ENCODE results near the gene SULF2. TPM values are rescaled to one million over a fixed set of nuclear protein-coding genes. Genes with fewer than 3 reads are reported as not detected.
A peak's percentile ranks its signal among the peaks of the same experiment; 100 is the strongest.

Gene SULF2
- total and polyA plus RNA-seq, 2 of the 4 experiments (the other 2 are of a cell fraction), result 0.54 to 0.77 TPM

DNA sequence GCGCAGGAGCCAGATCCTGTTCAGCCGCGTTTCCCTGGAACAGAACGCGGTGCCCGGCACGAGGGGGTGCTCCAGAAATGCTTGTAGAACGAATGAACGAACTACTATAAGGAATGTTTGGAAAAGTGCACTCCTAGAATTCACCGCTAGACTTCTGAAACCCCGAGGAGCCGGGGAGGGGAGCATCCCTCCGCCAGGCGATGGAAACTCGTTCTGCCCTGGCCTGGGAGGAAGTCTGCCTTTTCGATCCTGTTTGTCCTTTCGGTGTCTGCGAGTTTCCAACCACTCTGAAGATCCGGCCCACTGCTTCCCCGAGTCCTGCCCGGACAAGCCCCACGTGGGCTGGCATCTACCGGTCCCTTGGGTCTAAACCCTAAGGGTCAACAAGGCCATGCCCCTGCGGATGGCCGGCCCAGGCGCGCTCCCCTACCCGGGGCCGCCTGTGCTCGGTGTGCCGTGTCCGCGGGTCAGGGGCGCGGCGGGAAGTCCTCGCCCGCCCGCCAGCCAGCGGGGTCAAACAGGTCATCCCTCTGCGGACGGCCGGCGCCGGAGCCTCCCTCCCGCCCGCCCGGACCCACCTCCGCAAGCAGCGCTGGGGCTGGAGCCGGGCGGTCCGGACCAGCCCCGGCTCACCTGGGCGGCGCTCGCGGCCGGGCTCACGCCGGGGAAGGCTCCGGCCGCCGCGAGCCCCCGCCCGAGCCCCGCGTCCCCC is 526 bp downstream of the SULF2 start:
- Histone ChIP-seq H3K14ac (replicated peaks; ENCODE audit: low read depth, low read length) (no peak overlapping the region), H3K9me3 (ENCODE audit: control insufficient read depth, insufficient read depth, low read length) (no peaks in the 10 kb centered on the region), H3K4ac (ENCODE audit: low read depth, low read length) (no peak overlapping the region), H3K18ac (ENCODE audit: low read depth, low read length) (no peak overlapping the region), H3K9ac (ENCODE audit: low read depth, low read length) (no peak overlapping the region; the same call in 1 of the 2 replicates), H3K27ac (ENCODE audit: insufficient read depth, low read length) (no peak overlapping the region), H3K9me1 (ENCODE audit: insufficient read depth, low read length) (no peaks in the 10 kb centered on the region), H3K23ac (ENCODE audit: low read depth, low read length) (no peak overlapping the region), H3K56ac (ENCODE audit: extremely low read depth, insufficient read depth, low read length) (no peak overlapping the region), H3K36me3 (ENCODE audit: control insufficient read depth, insufficient read depth, low read length) (no peaks in the 10 kb centered on the region), H4K20me1 (ENCODE audit: insufficient read depth, low read length) (no peaks in the 10 kb centered on the region), H2BK5ac (ENCODE audit: low read depth, low read length, poor library complexity, severe bottlenecking) (no peak overlapping the region), H3K27me3 (ENCODE audit: control insufficient read depth, insufficient read depth, low read length) (peaks cover 49% of the 10 kb centered on the region), H2BK20ac (ENCODE audit: low read depth, low read length) (no peak overlapping the region), H4K91ac (ENCODE audit: insufficient read depth, low read depth, low read length) (no peak overlapping the region), H2AK9ac (replicated peaks; ENCODE audit: low read depth, low read length, poor library complexity) (no peak overlapping the region), H4K8ac (ENCODE audit: low read depth in 2 of 2, low read length in 2 of 2) (no peak overlapping the region), H2AFZ (replicated peaks; ENCODE audit: low read length, poor library complexity) (peak overlapping the region; percentile 49), H4K5ac (ENCODE audit: low read depth, low read length) (no peak overlapping the region), H3K79me1 (ENCODE audit: low read depth in 1 of 2, low read length in 2 of 2) (no peaks in the 10 kb centered on the region), H2BK120ac (ENCODE audit: low read depth, low read length) (no peak overlapping the region), H2AK5ac (ENCODE audit: low read depth, low read length) (no peak overlapping the region), H2BK15ac (ENCODE audit: low read depth, low read length) (no peak overlapping the region), H3K4me1 (ENCODE audit: control insufficient read depth, insufficient read depth, low read length) (peaks cover 2% of the 10 kb centered on the region; the same call in 1 of the 2 replicates), H3K4me2 (ENCODE audit: low read depth, low read length) (peak overlapping the region; percentile 31), H3K4me3 (ENCODE audit: insufficient read depth, low read depth, low read length) (peak overlapping the region; percentile 27; the same call in 1 of the 2 replicates)
- BruUV-seq (replicated peaks), result no TSS peak
- no peak for TF ChIP-seq NFE2L2 (IDR thresholded peaks at IDR 0.05; ENCODE audit: low read depth, low read length)
- TF ChIP-seq RAD21 (IDR thresholded peaks at IDR 0.05; ENCODE audit: low read length), result no peak
- TF ChIP-seq POLR2A (IDR thresholded peaks at IDR 0.05; ENCODE audit: low read depth, low read length), result no peak
- no peak for TF ChIP-seq SMC3 (IDR thresholded peaks at IDR 0.05; ENCODE audit: low read depth, low read length)
- no peak for TF ChIP-seq MXI1 (IDR thresholded peaks at IDR 0.05; ENCODE audit: borderline replicate concordance, low read depth, low read length)
- no peak for TF ChIP-seq USF2 (IDR thresholded peaks at IDR 0.05; ENCODE audit: low read depth, low read length)
- TF ChIP-seq, protein P1, sequence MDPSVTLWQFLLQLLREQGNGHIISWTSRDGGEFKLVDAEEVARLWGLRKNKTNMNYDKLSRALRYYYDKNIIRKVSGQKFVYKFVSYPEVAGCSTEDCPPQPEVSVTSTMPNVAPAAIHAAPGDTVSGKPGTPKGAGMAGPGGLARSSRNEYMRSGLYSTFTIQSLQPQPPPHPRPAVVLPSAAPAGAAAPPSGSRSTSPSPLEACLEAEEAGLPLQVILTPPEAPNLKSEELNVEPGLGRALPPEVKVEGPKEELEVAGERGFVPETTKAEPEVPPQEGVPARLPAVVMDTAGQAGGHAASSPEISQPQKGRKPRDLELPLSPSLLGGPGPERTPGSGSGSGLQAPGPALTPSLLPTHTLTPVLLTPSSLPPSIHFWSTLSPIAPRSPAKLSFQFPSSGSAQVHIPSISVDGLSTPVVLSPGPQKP (IDR thresholded peaks at IDR 0.05; ENCODE audit: borderline replicate concordance, low read depth, low read length), result no peak
- TF ChIP-seq MAFK (IDR thresholded peaks at IDR 0.05; ENCODE audit: low read depth, low read length), result no peak
- TF ChIP-seq, protein P2, sequence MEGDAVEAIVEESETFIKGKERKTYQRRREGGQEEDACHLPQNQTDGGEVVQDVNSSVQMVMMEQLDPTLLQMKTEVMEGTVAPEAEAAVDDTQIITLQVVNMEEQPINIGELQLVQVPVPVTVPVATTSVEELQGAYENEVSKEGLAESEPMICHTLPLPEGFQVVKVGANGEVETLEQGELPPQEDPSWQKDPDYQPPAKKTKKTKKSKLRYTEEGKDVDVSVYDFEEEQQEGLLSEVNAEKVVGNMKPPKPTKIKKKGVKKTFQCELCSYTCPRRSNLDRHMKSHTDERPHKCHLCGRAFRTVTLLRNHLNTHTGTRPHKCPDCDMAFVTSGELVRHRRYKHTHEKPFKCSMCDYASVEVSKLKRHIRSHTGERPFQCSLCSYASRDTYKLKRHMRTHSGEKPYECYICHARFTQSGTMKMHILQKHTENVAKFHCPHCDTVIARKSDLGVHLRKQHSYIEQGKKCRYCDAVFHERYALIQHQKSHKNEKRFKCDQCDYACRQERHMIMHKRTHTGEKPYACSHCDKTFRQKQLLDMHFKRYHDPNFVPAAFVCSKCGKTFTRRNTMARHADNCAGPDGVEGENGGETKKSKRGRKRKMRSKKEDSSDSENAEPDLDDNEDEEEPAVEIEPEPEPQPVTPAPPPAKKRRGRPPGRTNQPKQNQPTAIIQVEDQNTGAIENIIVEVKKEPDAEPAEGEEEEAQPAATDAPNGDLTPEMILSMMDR (conservative IDR thresholded peaks at IDR 0.05; ENCODE audit: low read depth, low read length), result no peak
- TF ChIP-seq CEBPB (IDR thresholded peaks at IDR 0.05; ENCODE audit: low read depth, low read length), result no peak
- no peak for TF ChIP-seq FOS (IDR thresholded peaks at IDR 0.05; ENCODE audit: low read depth, low read length)
- no peak for TF ChIP-seq RFX5 (IDR thresholded peaks at IDR 0.05; ENCODE audit: low read depth, low read length)
- intact Hi-C loops (cut with micrococcal nuclease) (loop anchor here (5.0 to 10.0 kb wide), 2 partner anchors 107 to 510 kb away; no protein-coding TSS in a partner anchor), in situ Hi-C loops (cut with MboI; ENCODE audit: low sequenced_read_pairs) (loop anchor here (5.0 kb wide), 1 partner anchor 838 kb away; no protein-coding TSS in a partner anchor), dilution Hi-C loops (cut with HindIII; ENCODE audit: low sequenced_read_pairs, unreplicated experiment) (no loop called here)
- CTCF ChIA-PET, result no interaction called here
- peak; percentile 4 for DNase-seq
- WGBS, 2 experiments (ENCODE audit: extremely low coverage in 2 of 2, insufficient read length in 1 of 2), result 0% methylated on average over 19 of the region's 69 CpGs; no CpG with 5 or more reads in 1 of the 2 experiments
- ATAC-seq (ENCODE audit: low read depth), result peak; percentile 28
- POLR2A ChIA-PET (ENCODE audit: unreplicated experiment), result no interaction called here

Measured in IMR-90 (cell line).